Measurements from ENCODE around the gene GYS1.
A peak's percentile ranks its signal among the peaks of the same experiment; 100 is the strongest.

The GYS1 gene

DNA sequence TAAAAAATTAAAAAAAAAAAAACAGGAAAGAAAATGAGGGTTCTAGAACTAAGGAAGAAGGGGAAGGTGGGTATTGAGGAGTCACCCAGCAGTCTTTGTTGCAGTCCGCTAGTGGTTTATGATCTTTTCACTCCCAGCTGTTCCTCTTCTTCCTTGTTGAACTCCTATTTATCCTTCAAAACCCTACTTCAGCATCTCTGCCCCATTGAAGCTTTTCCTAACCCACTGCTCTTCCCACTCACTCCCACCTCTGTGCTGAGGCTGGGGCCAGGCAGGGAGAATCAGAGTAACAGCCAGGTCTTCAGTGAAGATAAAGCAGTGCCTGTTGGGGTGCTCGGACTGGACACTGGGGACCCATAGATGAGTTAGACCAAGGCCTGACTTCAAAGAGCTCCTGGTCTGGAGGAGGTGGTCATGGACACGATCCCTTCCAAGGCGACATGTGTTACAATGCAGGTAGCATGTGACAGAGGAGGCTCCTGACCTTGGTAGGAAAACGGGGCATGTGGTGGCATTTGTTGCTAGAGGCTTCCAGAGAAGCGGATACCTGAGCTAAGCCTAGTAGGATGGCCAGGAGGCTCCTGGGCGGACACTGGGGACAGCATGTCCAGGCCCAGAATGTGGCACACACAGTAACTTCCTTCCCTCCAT, 12.0 kb upstream of the GYS1 start:
- Histone ChIP-seq H3K27ac (ENCODE audit: low read depth, low read length) (no peak overlapping the region), H3K4me1 (ENCODE audit: control insufficient read depth in 1 of 2, insufficient read depth in 2 of 2, low read length in 2 of 2) (no peaks in the 10 kb centered on the region), H3K9ac (ENCODE audit: low read depth in 1 of 2, low read length in 2 of 2) (no peak overlapping the region), H3K4me3 (ENCODE audit: low read depth in 1 of 2, low read length in 2 of 2) (no peak overlapping the region), H3K27me3 (ENCODE audit: control insufficient read depth in 1 of 2, insufficient read depth in 2 of 2, low read length in 2 of 2) (no peaks in the 10 kb centered on the region), H3K9me3 (ENCODE audit: control insufficient read depth in 1 of 2, low read length in 2 of 2) (no peaks in the 10 kb centered on the region), H3K36me3 (ENCODE audit: control insufficient read depth in 1 of 2, insufficient read depth in 2 of 2, low read length in 2 of 2) (peaks cover 24 to 53% of the 10 kb centered on the region in 2 donors)

DNA sequence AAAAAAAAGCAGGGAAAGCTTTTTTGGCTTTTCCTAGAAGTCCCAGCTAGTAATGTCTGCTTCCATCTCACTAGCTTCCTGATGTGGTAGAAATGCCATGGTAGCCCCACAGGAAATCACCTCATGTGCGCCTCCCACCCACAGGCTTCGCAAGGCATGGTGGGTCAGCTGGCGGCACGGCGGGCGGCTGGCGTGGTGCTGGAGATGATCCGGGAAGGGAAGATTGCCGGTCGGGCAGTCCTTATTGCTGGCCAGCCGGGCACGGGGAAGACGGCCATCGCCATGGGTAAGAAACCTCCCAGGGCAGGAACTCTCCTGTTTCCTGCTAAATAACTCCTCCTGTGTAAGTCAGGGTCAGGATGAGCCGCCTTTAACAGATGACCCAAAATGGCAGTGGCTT, 11.0 kb upstream of the GYS1 start:
- no peaks in the 10 kb centered on the region for H3K4me1 ChIP-seq (ENCODE audit: control insufficient read depth in 1 of 2, insufficient read depth in 2 of 2, low read length in 2 of 2)
- H3K9me3 ChIP-seq (ENCODE audit: control insufficient read depth in 1 of 2, low read length in 2 of 2) = no peaks in the 10 kb centered on the region
- no peak overlapping the region for H3K27ac ChIP-seq (ENCODE audit: low read depth, low read length)
- H3K4me3 ChIP-seq (ENCODE audit: low read depth in 1 of 2, low read length in 2 of 2) = no peak overlapping the region
- H3K27me3 ChIP-seq (ENCODE audit: control insufficient read depth in 1 of 2, insufficient read depth in 2 of 2, low read length in 2 of 2) = no peaks in the 10 kb centered on the region
- H3K9ac ChIP-seq (ENCODE audit: low read depth in 1 of 2, low read length in 2 of 2) = no peak overlapping the region
- H3K36me3 ChIP-seq (ENCODE audit: control insufficient read depth in 1 of 2, insufficient read depth in 2 of 2, low read length in 2 of 2) = peaks cover 20 to 49% of the 10 kb centered on the region in 2 donors

DNA sequence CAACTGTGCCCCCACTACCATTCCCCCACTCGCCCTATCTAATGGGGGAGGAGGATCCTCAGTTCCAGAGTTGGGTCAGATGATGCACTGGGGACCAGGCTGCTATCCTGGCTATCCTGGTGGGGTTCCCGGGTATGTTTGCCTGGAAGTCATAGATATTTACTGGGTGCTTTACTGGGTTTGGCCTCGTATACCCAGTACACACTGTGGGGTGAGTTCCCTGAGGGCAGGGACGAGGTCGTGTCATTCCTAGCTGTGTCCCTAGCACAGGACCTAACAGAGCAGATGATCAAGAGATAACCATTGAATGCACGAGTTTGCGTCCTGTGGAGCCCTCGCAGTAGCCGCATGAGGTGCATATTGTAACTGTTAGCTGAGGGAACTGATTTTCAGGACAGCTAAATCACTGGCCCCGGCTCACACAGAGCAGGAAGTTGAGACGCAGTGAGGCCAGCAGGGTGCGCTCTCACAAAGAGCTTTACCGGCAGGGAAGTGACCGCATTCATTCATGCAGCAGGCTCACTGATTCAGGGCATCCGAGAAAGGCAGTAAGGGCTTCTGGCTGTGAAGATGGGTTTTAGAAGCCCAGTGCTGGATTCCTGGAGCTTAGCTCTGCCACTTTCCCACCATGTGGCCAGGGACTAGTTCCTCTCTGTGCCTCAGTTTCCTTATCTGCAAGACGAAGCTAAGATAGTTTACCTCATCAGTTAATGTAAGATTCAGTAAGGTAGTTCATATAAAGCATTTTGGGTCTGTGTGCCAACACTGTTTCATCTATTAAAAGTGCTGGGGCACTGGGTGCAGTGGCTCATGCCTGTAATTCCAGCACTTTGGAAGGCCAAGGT, 6.6 kb upstream of the GYS1 start:
- Histone ChIP-seq H3K4me1 (ENCODE audit: control insufficient read depth in 1 of 2, insufficient read depth in 2 of 2, low read length in 2 of 2) (peaks cover 4 to 5% of the 10 kb centered on the region in 2 donors), H3K27ac (ENCODE audit: low read depth, low read length) (no peak overlapping the region), H3K4me3 (ENCODE audit: low read depth in 1 of 2, low read length in 2 of 2) (no peak overlapping the region), H3K9ac (ENCODE audit: low read depth in 1 of 2, low read length in 2 of 2) (no peak overlapping the region), H3K27me3 (ENCODE audit: control insufficient read depth in 1 of 2, insufficient read depth in 2 of 2, low read length in 2 of 2) (no peaks in the 10 kb centered on the region), H3K36me3 (ENCODE audit: control insufficient read depth in 1 of 2, insufficient read depth in 2 of 2, low read length in 2 of 2) (peaks cover 7 to 24% of the 10 kb centered on the region in 2 donors), H3K9me3 (ENCODE audit: control insufficient read depth in 1 of 2, low read length in 2 of 2) (no peaks in the 10 kb centered on the region)

DNA sequence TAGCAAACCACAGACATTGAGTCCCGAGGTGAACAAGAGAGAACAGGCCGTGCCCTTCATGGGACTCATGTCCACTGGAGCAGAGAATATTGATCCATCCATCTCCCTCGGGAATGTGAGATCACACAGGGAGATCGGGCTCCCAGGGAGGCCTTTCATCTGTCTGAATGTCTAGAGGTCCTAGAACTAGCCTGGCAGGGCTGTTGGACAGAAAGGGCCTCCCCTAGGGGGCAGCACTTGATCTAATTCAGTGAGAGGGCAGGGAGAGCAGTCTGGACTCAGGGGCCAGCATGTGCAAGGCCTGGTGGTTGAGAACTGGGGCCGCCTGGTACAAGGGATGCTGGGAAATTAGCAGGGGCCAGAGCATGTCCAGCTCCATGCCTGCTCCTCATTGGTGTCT, 4.9 kb upstream of the GYS1 start:
- no peak overlapping the region for H3K9ac ChIP-seq (ENCODE audit: low read depth in 1 of 2, low read length in 2 of 2)
- H3K4me3 ChIP-seq (ENCODE audit: low read depth in 1 of 2, low read length in 2 of 2) = no peak overlapping the region
- H3K36me3 ChIP-seq (ENCODE audit: control insufficient read depth in 1 of 2, insufficient read depth in 2 of 2, low read length in 2 of 2) = peaks cover 0 to 12% of the 10 kb centered on the region in 2 donors
- H3K27me3 ChIP-seq (ENCODE audit: control insufficient read depth in 1 of 2, insufficient read depth in 2 of 2, low read length in 2 of 2) = no peaks in the 10 kb centered on the region
- H3K4me1 ChIP-seq (ENCODE audit: control insufficient read depth in 1 of 2, insufficient read depth in 2 of 2, low read length in 2 of 2) = peaks cover 11 to 14% of the 10 kb centered on the region in 2 donors
- H3K9me3 ChIP-seq (ENCODE audit: control insufficient read depth in 1 of 2, low read length in 2 of 2) = no peaks in the 10 kb centered on the region
- no peak overlapping the region for H3K27ac ChIP-seq (ENCODE audit: low read depth, low read length)

DNA sequence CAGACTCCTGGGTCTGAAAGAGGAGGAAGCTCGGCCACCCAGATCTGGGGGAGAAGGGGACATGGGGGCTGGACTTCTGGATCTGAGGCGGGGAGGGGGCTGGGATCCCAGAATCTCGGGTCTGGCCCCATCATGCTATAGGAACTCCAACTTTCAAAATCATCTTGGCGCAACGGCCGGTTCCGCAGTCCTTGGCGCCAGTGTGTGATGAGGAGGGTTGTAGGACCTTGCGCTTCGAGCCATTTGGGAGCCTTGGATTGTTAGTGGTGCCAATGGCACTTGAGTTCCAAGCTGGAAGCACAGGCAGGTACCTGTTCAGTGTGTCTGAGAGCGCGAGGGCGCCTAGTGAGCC, 902 bp upstream of the GYS1 start:
- Histone ChIP-seq H3K4me1 (ENCODE audit: control insufficient read depth in 1 of 2, insufficient read depth in 2 of 2, low read length in 2 of 2) (peaks cover 21 to 31% of the 10 kb centered on the region in 2 donors), H3K27ac (ENCODE audit: low read depth, low read length) (peak overlapping the region; percentile 30), H3K36me3 (ENCODE audit: control insufficient read depth in 1 of 2, insufficient read depth in 2 of 2, low read length in 2 of 2) (peaks cover 7 to 8% of the 10 kb centered on the region in 2 donors), H3K4me3 (ENCODE audit: low read depth in 1 of 2, low read length in 2 of 2) (peak overlapping the region; percentile 91 to 99), H3K27me3 (ENCODE audit: control insufficient read depth in 1 of 2, insufficient read depth in 2 of 2, low read length in 2 of 2) (no peaks in the 10 kb centered on the region), H3K9ac (ENCODE audit: low read depth in 1 of 2, low read length in 2 of 2) (peak overlapping the region; percentile 79 to 87), H3K9me3 (ENCODE audit: control insufficient read depth in 1 of 2, low read length in 2 of 2) (no peaks in the 10 kb centered on the region)

DNA sequence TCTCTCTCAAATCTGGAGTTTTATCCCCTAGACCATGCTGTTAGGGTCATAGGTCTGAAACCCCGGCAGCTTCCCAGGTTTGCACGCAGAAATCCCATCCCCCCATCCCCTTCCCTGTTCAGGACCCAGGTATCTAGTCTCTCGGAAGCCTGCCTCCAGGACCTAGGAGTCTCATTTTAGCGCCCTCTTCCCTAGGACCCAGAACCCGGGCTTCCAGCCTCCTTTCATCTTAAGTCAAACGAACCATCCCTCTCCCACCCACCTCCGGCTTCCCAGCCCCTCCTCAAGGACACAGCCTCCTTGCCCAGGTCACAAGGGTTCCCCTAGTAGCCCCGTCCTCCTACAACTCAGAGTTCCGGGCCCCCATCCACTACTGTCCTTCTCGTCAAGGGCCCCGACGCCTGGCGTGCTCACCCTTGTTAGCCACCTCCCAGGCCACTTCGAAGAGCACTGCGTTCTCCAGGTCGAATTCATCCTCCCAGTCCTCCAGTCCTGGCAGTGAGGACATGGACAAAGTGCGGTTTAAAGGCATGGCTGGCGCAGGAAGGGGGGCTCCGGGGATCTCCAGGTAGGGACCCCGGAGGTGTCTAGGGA, 431 bp downstream of the GYS1 start:
- H3K36me3 ChIP-seq (ENCODE audit: control insufficient read depth in 1 of 2, insufficient read depth in 2 of 2, low read length in 2 of 2) = peaks cover 7 to 19% of the 10 kb centered on the region in 2 donors

DNA sequence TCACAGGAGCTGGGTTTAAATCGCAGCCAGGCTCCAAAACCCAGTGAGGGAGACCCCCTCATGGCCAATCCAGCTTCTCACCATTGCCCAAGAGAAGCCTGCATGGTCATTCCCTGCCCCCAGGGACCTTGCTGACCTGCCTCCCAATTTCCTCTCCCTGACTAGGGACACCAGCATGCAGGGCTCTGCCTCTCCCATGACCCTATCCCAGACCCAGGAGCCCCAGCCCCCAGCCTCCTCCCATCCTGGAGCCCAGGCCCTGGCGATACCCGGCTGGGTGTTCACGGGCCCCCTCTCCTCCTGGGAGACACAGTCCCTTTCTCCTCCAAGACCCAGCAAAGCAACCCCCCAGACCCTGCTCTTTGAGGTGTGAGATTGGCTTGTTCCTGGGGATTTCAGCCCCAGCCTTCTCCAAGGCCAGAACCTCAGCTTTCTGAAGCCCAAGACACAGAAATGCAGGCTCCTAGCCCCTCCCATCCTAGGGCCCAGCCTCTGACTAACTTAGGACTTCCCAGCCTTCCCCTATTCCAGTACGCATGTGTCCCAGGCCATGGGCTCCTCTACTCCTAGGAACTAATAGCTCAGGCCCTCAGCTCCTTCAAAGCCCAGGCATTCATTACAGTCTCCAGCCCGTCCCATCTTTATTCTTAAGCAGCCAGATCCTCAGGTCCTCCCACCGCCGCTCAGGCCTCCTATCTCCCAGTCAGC, 1.1 kb downstream of the GYS1 start:
- Histone ChIP-seq H3K9ac (ENCODE audit: low read depth in 1 of 2, low read length in 2 of 2) (peak overlapping the region; percentile 98 to 100), H3K9me3 (ENCODE audit: control insufficient read depth in 1 of 2, low read length in 2 of 2) (no peaks in the 10 kb centered on the region), H3K27ac (ENCODE audit: low read depth, low read length) (peak overlapping the region; percentile 85), H3K36me3 (ENCODE audit: control insufficient read depth in 1 of 2, insufficient read depth in 2 of 2, low read length in 2 of 2) (peaks cover 7 to 23% of the 10 kb centered on the region in 2 donors), H3K4me1 (ENCODE audit: control insufficient read depth in 1 of 2, insufficient read depth in 2 of 2, low read length in 2 of 2) (peaks cover 21 to 31% of the 10 kb centered on the region in 2 donors), H3K27me3 (ENCODE audit: control insufficient read depth in 1 of 2, insufficient read depth in 2 of 2, low read length in 2 of 2) (no peaks in the 10 kb centered on the region), H3K4me3 (ENCODE audit: low read depth in 1 of 2, low read length in 2 of 2) (peak overlapping the region; percentile 96 to 99)

More for the DNA sequence above, 431 bp downstream of the GYS1 start:
- Histone ChIP-seq H3K4me1 (ENCODE audit: control insufficient read depth in 1 of 2, insufficient read depth in 2 of 2, low read length in 2 of 2) (peaks cover 21 to 31% of the 10 kb centered on the region in 2 donors), H3K9ac (ENCODE audit: low read depth in 1 of 2, low read length in 2 of 2) (peak overlapping the region; percentile 98 to 100), H3K4me3 (ENCODE audit: low read depth in 1 of 2, low read length in 2 of 2) (peak overlapping the region; percentile 96 to 99), H3K27me3 (ENCODE audit: control insufficient read depth in 1 of 2, insufficient read depth in 2 of 2, low read length in 2 of 2) (no peaks in the 10 kb centered on the region), H3K9me3 (ENCODE audit: control insufficient read depth in 1 of 2, low read length in 2 of 2) (no peaks in the 10 kb centered on the region), H3K27ac (ENCODE audit: low read depth, low read length) (peak overlapping the region; percentile 85)

DNA sequence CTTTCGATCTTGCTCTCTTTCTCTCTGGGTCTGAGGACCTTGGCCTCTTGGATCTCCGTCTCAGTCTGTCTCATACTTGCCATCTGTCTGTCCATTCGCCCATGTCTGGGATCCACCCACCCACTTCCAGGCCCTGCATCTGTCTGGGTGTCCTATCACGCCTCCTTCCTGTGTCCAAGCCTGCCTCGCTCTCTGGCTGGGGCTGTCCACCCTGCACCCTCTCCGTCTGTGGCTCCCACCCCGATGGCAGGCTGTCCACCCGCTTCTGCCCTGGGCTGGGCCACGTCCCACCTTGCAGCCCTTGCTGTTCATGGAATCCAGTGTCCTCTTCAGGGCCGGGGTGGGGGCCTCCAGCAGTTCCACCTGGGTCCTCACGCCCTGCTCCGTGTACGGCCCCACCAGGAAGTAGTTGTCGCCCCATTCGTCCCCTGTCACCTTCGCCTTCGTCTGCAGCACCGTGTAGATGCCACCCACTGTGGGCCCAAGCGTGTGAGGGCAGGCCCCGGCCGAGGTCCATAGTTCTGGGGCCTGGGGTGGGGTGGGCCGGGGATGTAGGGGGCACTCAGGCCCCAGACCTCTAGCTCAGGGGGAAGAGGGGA, 2.0 kb downstream of the GYS1 start:
- Histone ChIP-seq H3K4me3 (ENCODE audit: low read depth in 1 of 2, low read length in 2 of 2) (no peak overlapping the region), H3K4me1 (ENCODE audit: control insufficient read depth in 1 of 2, insufficient read depth in 2 of 2, low read length in 2 of 2) (peaks cover 21 to 31% of the 10 kb centered on the region in 2 donors), H3K36me3 (ENCODE audit: control insufficient read depth in 1 of 2, insufficient read depth in 2 of 2, low read length in 2 of 2) (peaks cover 7 to 29% of the 10 kb centered on the region in 2 donors), H3K27ac (ENCODE audit: low read depth, low read length) (no peak overlapping the region), H3K9me3 (ENCODE audit: control insufficient read depth in 1 of 2, low read length in 2 of 2) (no peaks in the 10 kb centered on the region), H3K27me3 (ENCODE audit: control insufficient read depth in 1 of 2, insufficient read depth in 2 of 2, low read length in 2 of 2) (no peaks in the 10 kb centered on the region), H3K9ac (ENCODE audit: low read depth in 1 of 2, low read length in 2 of 2) (peak overlapping the region in 1 of 2 donors; percentile 98)

DNA sequence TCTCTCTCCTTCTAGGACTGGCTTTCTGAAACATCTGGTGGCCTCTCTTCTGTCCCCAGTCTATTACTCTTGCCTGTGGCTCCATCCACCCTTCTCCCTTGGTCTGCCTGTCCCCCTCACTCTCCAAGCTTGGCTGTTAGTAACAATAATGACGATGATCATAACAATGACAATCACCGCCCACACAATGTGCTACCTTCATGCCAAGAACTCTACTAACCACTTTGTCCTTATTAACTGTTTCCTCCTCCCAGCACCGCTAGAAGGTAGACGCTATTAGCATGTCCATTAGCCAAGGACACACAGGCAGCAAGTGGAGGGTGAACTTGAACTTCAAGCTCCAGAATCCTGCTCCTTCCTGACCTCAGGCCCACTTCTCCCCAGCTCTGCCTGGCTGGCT, 2.7 kb downstream of the GYS1 start:
- Histone ChIP-seq H3K9ac (ENCODE audit: low read depth in 1 of 2, low read length in 2 of 2) (no peak overlapping the region), H3K9me3 (ENCODE audit: control insufficient read depth in 1 of 2, low read length in 2 of 2) (no peaks in the 10 kb centered on the region), H3K27me3 (ENCODE audit: control insufficient read depth in 1 of 2, insufficient read depth in 2 of 2, low read length in 2 of 2) (no peaks in the 10 kb centered on the region), H3K4me1 (ENCODE audit: control insufficient read depth in 1 of 2, insufficient read depth in 2 of 2, low read length in 2 of 2) (peaks cover 21 to 31% of the 10 kb centered on the region in 2 donors), H3K36me3 (ENCODE audit: control insufficient read depth in 1 of 2, insufficient read depth in 2 of 2, low read length in 2 of 2) (peaks cover 12 to 36% of the 10 kb centered on the region in 2 donors), H3K4me3 (ENCODE audit: low read depth in 1 of 2, low read length in 2 of 2) (no peak overlapping the region), H3K27ac (ENCODE audit: low read depth, low read length) (no peak overlapping the region)

All from duodenal mucosa (tissue), 2 donors.